H1 (cell line): ENCODE data around the gene TFCP2. TPM values are rescaled to one million over a fixed set of nuclear protein-coding genes. Genes with fewer than 3 reads are reported as not detected.

ENCODE experiments used
- CTCF ChIA-PET: fragments of 300-600 bp; sonication (Branson Sonifier 250); formaldehyde crosslinking; loops from one replicate; lab custom pipeline; 2021; ENCODE audit not compliant: partially characterized antibody; lab: Charles Lee
- POLR2A ChIA-PET: fragments of 300-600 bp; sonication (Branson Sonifier 250); formaldehyde crosslinking; loops from one replicate; lab custom pipeline; 2021; ENCODE audit warnings: inconsistent platforms; ENCODE audit not compliant: partially characterized antibody; lab: Charles Lee
- DNase-seq, 2 experiments: peaks; one replicate each; pipeline versions ENCODE4 v3.0.0 to v3.0.0-alpha.2; 2010 to 2022; ENCODE audit warnings: low spot score in 2 of 2, low read depth in 1 of 2, mixed read lengths in 1 of 2
- FAIRE-seq: peaks from 2 replicates; lab custom pipeline; 2011; peaks lifted over from hg19 to GRCh38; lab: Jason Lieb, UNC
- H2AFZ ChIP-seq: 2 replicates; pipeline ENCODE4 v1.8.1; 2012; ENCODE audit warnings: low read length, inconsistent platforms
- H2AK5ac ChIP-seq: 2 replicates; pipeline ENCODE4 v1.6.1; 2013; ENCODE audit warnings: low read depth, low read length
- H2BK120ac ChIP-seq: replicated peaks from 2 replicates; pipeline ENCODE3; 2013; ENCODE audit warnings: low read depth, low read length, inconsistent platforms
- H2BK12ac ChIP-seq: 2 replicates; pipeline ENCODE4 v1.6.1; 2013; ENCODE audit warnings: low read depth, low read length
- H2BK15ac ChIP-seq: 2 replicates; pipeline ENCODE4 v1.6.1; 2013; ENCODE audit warnings: low read length
- H2BK20ac ChIP-seq: 2 replicates; pipeline ENCODE4 v1.6.1; 2013; ENCODE audit warnings: low read length
- H2BK5ac ChIP-seq: 2 replicates; pipeline ENCODE4 v1.6.1; 2013; ENCODE audit warnings: low read depth, low read length
- H3K14ac ChIP-seq: 2 replicates; pipeline ENCODE4 v1.6.1; 2013; ENCODE audit warnings: inconsistent platforms; ENCODE audit not compliant: insufficient read length
- H3K18ac ChIP-seq: 2 replicates; pipeline ENCODE4 v1.6.1; 2013; ENCODE audit warnings: low read length; ENCODE audit errors: extremely low read depth
- H3K23ac ChIP-seq: 2 replicates; pipeline ENCODE4 v1.6.1; 2013; ENCODE audit warnings: inconsistent platforms; ENCODE audit not compliant: insufficient read length
- H3K23me2 ChIP-seq: 2 replicates; pipeline ENCODE4 v1.6.1; 2013; ENCODE audit warnings: low read depth, low read length
- H3K27ac ChIP-seq: 2 replicates; pipeline ENCODE4 v1.6.1; 2011; ENCODE audit warnings: low read depth, low read length, inconsistent platforms
- H3K27me3 ChIP-seq, 4 experiments: replicated peaks in 1 of 4; 1 replicate in 1 of 4; 2 replicates in 3 of 4; pipeline versions ENCODE4 v1.6.1 to v1.8.1; 2011 to 2013; ENCODE audit warnings: low read length in 3 of 4, mild to moderate bottlenecking in 3 of 4, inconsistent platforms in 2 of 4, mixed read lengths in 2 of 4, moderate library complexity in 1 of 4; ENCODE audit not compliant: control insufficient read depth in 3 of 4, insufficient read depth in 3 of 4; ENCODE audit errors: extremely low read depth in 1 of 4
- H3K36me3 ChIP-seq, 4 experiments: 2 replicates each; pipeline versions ENCODE4 v1.6.1 to v1.8.1; 2011 to 2013; ENCODE audit warnings: mild to moderate bottlenecking in 4 of 4, low read length in 3 of 4, moderate library complexity in 2 of 4, control low read depth in 1 of 4, inconsistent platforms in 1 of 4; ENCODE audit not compliant: insufficient read depth in 4 of 4, control insufficient read depth in 2 of 4
- H3K4ac ChIP-seq: replicated peaks from 2 replicates; pipeline ENCODE3; 2013; ENCODE audit warnings: low read length, low read depth, mixed read lengths, inconsistent platforms; ENCODE audit not compliant: insufficient read length
- H3K4me1 ChIP-seq, 4 experiments: replicated peaks in 1 of 4; 1 replicate in 1 of 4; 2 replicates in 3 of 4; pipeline versions ENCODE4 v1.6.1 to v1.8.1; 2011 to 2013; ENCODE audit warnings: low read length in 3 of 4, inconsistent platforms in 2 of 4, mixed read lengths in 1 of 4; ENCODE audit not compliant: insufficient read depth in 4 of 4, control insufficient read depth in 3 of 4
- H3K4me2 ChIP-seq, 2 experiments: 2 replicates each; pipeline versions ENCODE4 v1.6.1 to v1.8.1; 2011 to 2013; ENCODE audit warnings: low read depth in 2 of 2, low read length in 2 of 2, control low read depth in 1 of 2, inconsistent platforms in 1 of 2, mild to moderate bottlenecking in 1 of 2; ENCODE audit not compliant: insufficient read depth in 1 of 2
- H3K4me3 ChIP-seq, 4 experiments: fragments of 200-600, 300-600 bp in 1 of 4; sonication (generic), shearing (Covaris generic), sonication (Bioruptor Twin) in 1 of 4; 2 replicates each; pipeline versions ENCODE4 v1.5.1 to v1.8.1; 2011 to 2016; ENCODE audit warnings: low read length in 4 of 4, low read depth in 3 of 4, control low read depth in 2 of 4, inconsistent platforms in 2 of 4, mild to moderate bottlenecking in 2 of 4, mixed read lengths in 1 of 4, moderate library complexity in 1 of 4; ENCODE audit not compliant: insufficient read depth in 2 of 4; ENCODE audit errors: extremely low read depth in 1 of 4
- H3K56ac ChIP-seq: replicated peaks from 2 replicates; pipeline ENCODE3; 2013; ENCODE audit warnings: low read depth, mild to moderate bottlenecking, mixed read lengths, low read length, inconsistent platforms; ENCODE audit not compliant: insufficient read length
- H3K79me1 ChIP-seq: 2 replicates; pipeline ENCODE4 v1.6.1; 2013; ENCODE audit warnings: low read depth, low read length, control low read depth
- H3K79me2 ChIP-seq, 2 experiments: 2 replicates each; pipeline versions ENCODE4 v1.6.1 to v1.8.1; 2012 to 2013; ENCODE audit warnings: low read length in 2 of 2, mild to moderate bottlenecking in 2 of 2, inconsistent platforms in 1 of 2; ENCODE audit not compliant: insufficient read depth in 2 of 2, control insufficient read depth in 1 of 2
- H3K9ac ChIP-seq, 4 experiments: replicated peaks in 1 of 4; 1 replicate in 1 of 4; 2 replicates in 3 of 4; pipeline versions ENCODE4 v1.6.1 to v1.8.1; 2011 to 2013; ENCODE audit warnings: low read depth in 3 of 4, low read length in 3 of 4, control low read depth in 2 of 4, mild to moderate bottlenecking in 2 of 4, moderate library complexity in 2 of 4, inconsistent platforms in 1 of 4; ENCODE audit errors: extremely low read depth in 1 of 4
- H3K9me3 ChIP-seq, 2 experiments: 2 replicates each; pipeline versions ENCODE4 v1.6.1 to v1.8.1; 2012 to 2013; ENCODE audit warnings: mild to moderate bottlenecking in 2 of 2, moderate library complexity in 2 of 2, control low read depth in 1 of 2, inconsistent platforms in 1 of 2, low read depth in 1 of 2, low read length in 1 of 2, mixed read lengths in 1 of 2; ENCODE audit not compliant: insufficient read depth in 2 of 2
- H4K20me1 ChIP-seq, 2 experiments: replicated peaks in 1 of 2; 2 replicates each; pipeline versions ENCODE3 to v1.8.1; 2011 to 2013; ENCODE audit warnings: inconsistent platforms in 2 of 2, low read length in 2 of 2, mild to moderate bottlenecking in 1 of 2; ENCODE audit not compliant: insufficient read depth in 2 of 2, control insufficient read depth in 1 of 2
- H4K5ac ChIP-seq: 2 replicates; pipeline ENCODE4 v1.6.1; 2013; ENCODE audit warnings: low read length, low read depth, mixed read lengths, inconsistent platforms; ENCODE audit not compliant: insufficient read length
- H4K8ac ChIP-seq: 2 replicates; pipeline ENCODE4 v1.8.0; 2013; ENCODE audit warnings: mild to moderate bottlenecking, moderate library complexity, low read length, inconsistent platforms; ENCODE audit not compliant: insufficient read depth; ENCODE audit errors: extremely low read depth
- H4K91ac ChIP-seq: replicated peaks from 2 replicates; pipeline ENCODE3; 2013; ENCODE audit warnings: low read length, mixed read lengths, inconsistent platforms; ENCODE audit not compliant: insufficient read length
- CTCF ChIP-seq, 3 experiments: IDR thresholded peaks; 1 replicate in 2 of 3; 2 replicates in 1 of 3; pipeline versions ENCODE4 v1.5.1 to v1.6.1; 2011; ENCODE audit warnings: low read length in 3 of 3, mild to moderate bottlenecking in 3 of 3, inconsistent platforms in 2 of 3, low read depth in 1 of 3, moderate library complexity in 1 of 3; ENCODE audit not compliant: insufficient read depth in 1 of 3; ENCODE audit errors: control extremely low read depth in 1 of 3
- EZH2 ChIP-seq: fragments of 200-600 bp; sonication (generic); IDR thresholded peaks from 2 replicates; pipeline ENCODE4 v1.7.1; 2012; ENCODE audit warnings: low read depth, mild to moderate bottlenecking, moderate library complexity, low read length, inconsistent platforms; ENCODE audit not compliant: severe bottlenecking
- KDM4A ChIP-seq: IDR thresholded peaks from one replicate; pipeline ENCODE4 v1.7.1; 2012; ENCODE audit warnings: low read depth, mild to moderate bottlenecking, moderate library complexity, low read length, inconsistent platforms; ENCODE audit not compliant: severe bottlenecking
- KDM5A ChIP-seq: fragments of 200-600 bp; IDR thresholded peaks from 2 replicates; pipeline ENCODE4 v1.7.1; 2012; ENCODE audit warnings: mild to moderate bottlenecking, low read length, inconsistent platforms, mixed read lengths
- NANOG ChIP-seq: IDR thresholded peaks from 2 replicates; pipeline ENCODE4 v1.6.1; 2011; ENCODE audit warnings: low read length, low read depth, mild to moderate bottlenecking, inconsistent platforms; ENCODE audit not compliant: insufficient read depth, poor library complexity, severe bottlenecking
- POLR2AphosphoS5 ChIP-seq: IDR thresholded peaks from 2 replicates; pipeline ENCODE4 v1.6.1; 2011; ENCODE audit warnings: low read depth, low read length
- SP2 ChIP-seq: IDR thresholded peaks from 2 replicates; pipeline ENCODE4 v1.6.1; 2012; ENCODE audit warnings: mild to moderate bottlenecking, low read length, inconsistent platforms
- TEAD4 ChIP-seq: IDR thresholded peaks from 2 replicates; pipeline ENCODE4 v1.6.1; 2012; ENCODE audit warnings: low read depth, low read length, inconsistent platforms, mixed read lengths
- YY1 ChIP-seq: IDR thresholded peaks from 2 replicates; pipeline ENCODE4 v1.6.1; 2011; ENCODE audit warnings: low read depth, mild to moderate bottlenecking, low read length
- WGBS, 2 experiments: shearing (Covaris generic) in 1 of 2; methylation state at CpG; one replicate each; pipeline versions ENCODE4 v1.1.6 to v1.1.7; 2013 to 2015; ENCODE audit warnings: low lambda C conversion rate in 2 of 2, mixed read lengths in 2 of 2, inconsistent platforms in 1 of 2, low coverage in 1 of 2, missing lambda C conversion rate in 1 of 2; ENCODE audit not compliant: insufficient replicate concordance in 2 of 2, insufficient coverage in 1 of 2, insufficient read length in 1 of 2; ENCODE audit errors: extremely low coverage in 1 of 2, missing lambda C conversion rate in 1 of 2; 5-methylcytosine and 5-hydroxymethylcytosine counted together
- polyA plus RNA-seq, 7 experiments: library from polyadenylated mRNA; depleted of rRNA in 3 of 7; stranded (reverse) in 5 of 7; unstranded in 2 of 7; fragments of >200 nt in 5 of 7; fragments of 200-250 nt in 2 of 7; gene quantifications; 1 replicate in 5 of 7; 2 replicates in 1 of 7; 4 replicates in 1 of 7; pipeline versions ENCODE4 v1.2.1 to v1.2.3, GENCODE V29; 2011 to 2013; ENCODE audit warnings: missing spikeins in 2 of 7, mixed read lengths in 2 of 7
- total RNA-seq: library from RNA; stranded (reverse); fragmentation: NEBNext Ultra II Directional; extraction: Animal tissue kit (Norgen Biotek cat#: 25700); gene quantifications from 2 replicates; pipeline ENCODE4 v1.2.1, GENCODE V29; 2021

TFCP2 gene
- total and polyA plus RNA-seq, 2 of the 8 experiments (the other 6 are each of a cell fraction or from before 2014, with no cell fraction given) = 19.8 to 49.2 TPM

GRCh38 chr12:51067771-51068170, 105.2 kb downstream of the TFCP2 start:
- no peak overlapping the region for H3K18ac ChIP-seq
- no peak overlapping the region for H3K4ac ChIP-seq
- H2AK5ac ChIP-seq = no peak overlapping the region
- H3K79me2 ChIP-seq = no peaks in the 10 kb centered on the region
- H2BK15ac ChIP-seq = no peak overlapping the region
- no peak overlapping the region for H2AFZ ChIP-seq
- no peak overlapping the region for H3K27ac ChIP-seq
- H2BK120ac ChIP-seq = no peak overlapping the region
- POLR2A ChIA-PET = interaction anchor here (0.6 to 0.9 kb wide), 2 partner anchors 16 to 52 kb away, joined by 3 to 4 read pairs; no protein-coding TSS in a partner anchor
- H3K36me3 ChIP-seq = peaks cover 20 to 74% (median 50%) of the 10 kb centered on the region in 4 experiments
- no peaks in the 10 kb centered on the region for H3K27me3 ChIP-seq
- no peak overlapping the region for H2BK5ac ChIP-seq
- CTCF ChIA-PET = no interaction called here
- no peaks in the 10 kb centered on the region for H3K9me3 ChIP-seq
- no peak for DNase-seq
- no peaks in the 10 kb centered on the region for H3K4me1 ChIP-seq
- no peak overlapping the region for H3K56ac ChIP-seq
- FAIRE-seq = no peak
- H4K91ac ChIP-seq = no peak overlapping the region
- no peak overlapping the region for H2BK12ac ChIP-seq
- H3K14ac ChIP-seq = no peak overlapping the region
- no peak overlapping the region for H3K23ac ChIP-seq
- no peaks in the 10 kb centered on the region for H3K23me2 ChIP-seq
- H4K5ac ChIP-seq = no peak overlapping the region
- no peak overlapping the region for H2BK20ac ChIP-seq
- H4K8ac ChIP-seq = no peak overlapping the region
- WGBS, 2 experiments = 86% methylated on average over 7 of the region's 7 CpGs; no CpG with 5 or more reads in 1 of the 2 experiments
- H3K4me2 ChIP-seq = no peak overlapping the region
- H4K20me1 ChIP-seq = peaks cover under 1 to 5% of the 10 kb centered on the region in 2 experiments
- H3K4me3 ChIP-seq = no peak overlapping the region
- no peak overlapping the region for H3K9ac ChIP-seq
- no peaks in the 10 kb centered on the region for H3K79me1 ChIP-seq
- TF ChIP-seq CTCF (IDR thresholded peaks at IDR 0.05; ENCODE audit: control extremely low read depth in 1 of 3, insufficient read depth in 1 of 3, low read depth in 1 of 3, low read length in 3 of 3) (no peak), SP2 (no peak), POLR2AphosphoS5 (no peak), KDM4A (no peak), EZH2 (no peak), TEAD4 (no peak), KDM5A (no peak), NANOG (no peak), YY1 (no peak)
